Tibial artery (tissue), 4 donors: Measurements from ENCODE around the gene CLEC2D.

Experiments
- DNase-seq, 2 donors: peaks; one replicate each; pipeline ENCODE4 v3.0.0-alpha.2; 2019
- H3K27ac ChIP-seq, 2 donors: fragments of 200-600 bp; sonication (generic) in 1 of 2; 1 replicate in 1 of 2; 2 replicates in 1 of 2; pipeline ENCODE4 v1.5.1; 2018 to 2019; ENCODE audit warnings: mild to moderate bottlenecking in 1 of 2
- H3K27me3 ChIP-seq, 2 donors: fragments of 200-600 bp; sonication (generic) in 1 of 2; one replicate each; pipeline versions ENCODE4 v1.5.1 to v1.6.0; 2016 to 2019
- H3K36me3 ChIP-seq, 3 donors: fragments of 200-600 bp; sonication (generic) in 2 of 3; one replicate each; pipeline ENCODE4 v1.5.1; 2016 to 2019; ENCODE audit warnings: mild to moderate bottlenecking in 2 of 3
- H3K4me1 ChIP-seq, 4 donors: fragments of 200-600 bp; sonication (generic) in 2 of 4; 1 replicate in 3 of 4; 2 replicates in 1 of 4; pipeline ENCODE4 v1.5.1; 2016 to 2019
- H3K4me3 ChIP-seq, 2 donors: fragments of 200-600 bp; sonication (generic) in 1 of 2; 1 replicate in 1 of 2; 2 replicates in 1 of 2; pipeline ENCODE4 v1.5.1; 2018 to 2019; ENCODE audit warnings: mild to moderate bottlenecking in 2 of 2
- H3K9me3 ChIP-seq, 3 donors: fragments of 200-600 bp; sonication (generic) in 1 of 3; one replicate each; pipeline ENCODE4 v1.5.1; 2016 to 2019
- intact Hi-C: fragments of 100-400 bp; cut with DNase I; formaldehyde crosslinking; loops from one replicate; pipeline ENCODE4 v1.15.0; 2023; ENCODE audit warnings: low total_unique reads
- TF ChIP-seq, protein P1 (sequence below), 2 experiments: fragments of 200-600 bp in 1 of 2; fragments of 450-650 bp in 1 of 2; IDR thresholded peaks; one replicate each; pipeline ENCODE4 v1.5.1; 2017 to 2019; ENCODE audit warnings: antibody characterized with exemption in 2 of 2, mild to moderate bottlenecking in 1 of 2, moderate library complexity in 1 of 2

CLEC2D gene

DNA sequence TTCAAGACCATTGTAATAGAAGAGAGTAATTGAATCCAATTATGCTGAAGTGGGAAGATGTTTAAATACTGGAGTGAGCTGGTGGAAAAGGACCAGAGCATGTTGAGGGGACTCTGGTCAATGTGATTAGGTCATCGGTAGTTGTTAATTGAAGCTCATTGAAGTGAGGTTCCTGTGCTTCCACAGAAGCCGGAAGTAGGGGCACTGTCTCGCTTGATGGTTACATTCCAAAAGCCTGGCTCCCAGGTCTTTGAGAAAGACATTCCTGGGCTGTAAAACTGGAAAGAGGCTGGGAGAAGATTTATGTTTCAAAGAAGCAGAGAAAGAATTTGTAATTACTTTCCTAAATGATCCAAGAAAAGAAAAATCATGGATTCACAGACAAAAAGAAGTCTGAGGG is 75.7 kb downstream of the CLEC2D start:
- no peaks in the 10 kb centered on the region for H3K9me3 ChIP-seq
- H3K27me3 ChIP-seq: no peaks in the 10 kb centered on the region
- no peaks in the 10 kb centered on the region for H3K36me3 ChIP-seq
- H3K4me3 ChIP-seq: no peak overlapping the region
- H3K27ac ChIP-seq: no peak overlapping the region
- TF ChIP-seq, protein P1, sequence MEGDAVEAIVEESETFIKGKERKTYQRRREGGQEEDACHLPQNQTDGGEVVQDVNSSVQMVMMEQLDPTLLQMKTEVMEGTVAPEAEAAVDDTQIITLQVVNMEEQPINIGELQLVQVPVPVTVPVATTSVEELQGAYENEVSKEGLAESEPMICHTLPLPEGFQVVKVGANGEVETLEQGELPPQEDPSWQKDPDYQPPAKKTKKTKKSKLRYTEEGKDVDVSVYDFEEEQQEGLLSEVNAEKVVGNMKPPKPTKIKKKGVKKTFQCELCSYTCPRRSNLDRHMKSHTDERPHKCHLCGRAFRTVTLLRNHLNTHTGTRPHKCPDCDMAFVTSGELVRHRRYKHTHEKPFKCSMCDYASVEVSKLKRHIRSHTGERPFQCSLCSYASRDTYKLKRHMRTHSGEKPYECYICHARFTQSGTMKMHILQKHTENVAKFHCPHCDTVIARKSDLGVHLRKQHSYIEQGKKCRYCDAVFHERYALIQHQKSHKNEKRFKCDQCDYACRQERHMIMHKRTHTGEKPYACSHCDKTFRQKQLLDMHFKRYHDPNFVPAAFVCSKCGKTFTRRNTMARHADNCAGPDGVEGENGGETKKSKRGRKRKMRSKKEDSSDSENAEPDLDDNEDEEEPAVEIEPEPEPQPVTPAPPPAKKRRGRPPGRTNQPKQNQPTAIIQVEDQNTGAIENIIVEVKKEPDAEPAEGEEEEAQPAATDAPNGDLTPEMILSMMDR (IDR thresholded peaks at IDR 0.05): no peak
- DNase-seq: no peak
- no peaks in the 10 kb centered on the region for H3K4me1 ChIP-seq
- intact Hi-C loops: no loop called here
